ENCODE results near the gene NIPBL. TPM values are rescaled to one million over a fixed set of nuclear protein-coding genes. Genes with fewer than 3 reads are reported as not detected.

Gene NIPBL
- total and polyA plus RNA-seq, 2 of the 8 experiments (the other 6 are each of a cell fraction or from before 2014, with no cell fraction given), result 21.1 to 53.5 TPM

- TF ChIP-seq EP300 (IDR thresholded peaks at IDR 0.05; ENCODE audit: borderline replicate concordance in 1 of 2, low read depth in 2 of 2, low read length in 2 of 2), result no peak
- TF ChIP-seq TAF1 (IDR thresholded peaks at IDR 0.05; ENCODE audit: low read depth, low read length), result no peak
- no peak for TF ChIP-seq GTF2F1 (IDR thresholded peaks at IDR 0.05; ENCODE audit: borderline replicate concordance, low read depth, low read length)
- no peak for TF ChIP-seq PHF8 (conservative IDR thresholded peaks at IDR 0.05; ENCODE audit: low read depth, low read length)
These were observed 44.3 kb upstream of the NIPBL start (continued) for GRCh38 chr5:36832274-36832673.

Measured in H1 (cell line).